DND-41 (cell line): ENCODE results near the gene ZSCAN31.

Experiments used
- CTCF ChIP-seq: IDR thresholded peaks from 2 replicates; pipeline ENCODE4 v1.5.1; 2012; ENCODE audit warnings: borderline replicate concordance, low read length, moderate library complexity, mild to moderate bottlenecking; ENCODE audit not compliant: poor library complexity, severe bottlenecking; ENCODE audit errors: extremely low read depth
- EZH2 ChIP-seq: IDR thresholded peaks from 3 replicates; pipeline ENCODE4 v1.6.1; 2012; ENCODE audit warnings: borderline replicate concordance, low read depth, mild to moderate bottlenecking, moderate library complexity, low read length, inconsistent platforms; ENCODE audit not compliant: severe bottlenecking

DNA sequence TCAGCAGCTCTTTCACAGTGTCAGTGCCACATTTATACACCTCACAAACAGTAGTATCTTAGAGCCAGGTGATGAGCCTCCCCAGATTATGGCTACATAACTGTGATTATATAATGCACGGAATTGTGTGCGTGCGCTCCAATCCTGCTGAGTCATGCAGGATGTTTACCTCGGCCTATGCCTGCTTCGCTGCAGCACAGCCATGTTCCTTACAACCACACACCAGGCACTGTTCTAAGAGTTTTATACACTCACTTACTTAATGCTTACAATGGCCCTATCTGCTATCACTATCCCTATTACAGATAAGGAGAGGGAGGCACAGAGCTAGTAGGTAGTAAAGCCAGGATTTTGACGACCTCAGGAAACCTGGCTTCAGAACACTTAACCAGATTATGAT, 21.1 kb upstream of the ZSCAN31 start:
- TF ChIP-seq CTCF (no peak), EZH2 (no peak)
